ENCODE measurements around the gene SLC6A17.

SLC6A17 gene

GRCh38 chr1:110210604-110211495, 60.6 kb downstream of the SLC6A17 start:
- Histone ChIP-seq H2AFZ (peak overlapping the region; percentile 77), H3K36me3 (ENCODE audit: control insufficient read depth, insufficient read depth, low read length) (no peaks in the 10 kb centered on the region), H3K4me2 (ENCODE audit: low read length) (peak overlapping the region; percentile 48), H3K27ac (peak overlapping the region; percentile 53), H3K9ac (no peak overlapping the region), H3K4me1 (peaks cover 14% of the 10 kb centered on the region), H3K9me3 (ENCODE audit: control insufficient read depth, low read length) (no peaks in the 10 kb centered on the region), H3K27me3 (ENCODE audit: control insufficient read depth, insufficient read depth, low read length) (no peaks in the 10 kb centered on the region), H3K4me3 (ENCODE audit: low read depth, low read length) (peak overlapping the region; percentile 56), H3K79me2 (no peaks in the 10 kb centered on the region)
- TF ChIP-seq CTCF (IDR thresholded peaks at IDR 0.05), result no peak

- Histone ChIP-seq H3K79me2 (peaks cover under 1% of the 10 kb centered on the region), H3K27ac (peak overlapping the region; percentile 9), H3K4me3 (ENCODE audit: low read depth, low read length) (peak overlapping the region; percentile 56), H3K9me3 (ENCODE audit: control insufficient read depth, low read length) (no peaks in the 10 kb centered on the region), H3K9ac (no peak overlapping the region), H3K36me3 (ENCODE audit: control insufficient read depth, insufficient read depth, low read length) (no peaks in the 10 kb centered on the region), H3K4me2 (ENCODE audit: low read length) (peak overlapping the region; percentile 48), H2AFZ (peak overlapping the region; percentile 77), H3K27me3 (ENCODE audit: control insufficient read depth, insufficient read depth, low read length) (no peaks in the 10 kb centered on the region), H3K4me1 (peaks cover 19% of the 10 kb centered on the region)
- no peak for TF ChIP-seq CTCF (IDR thresholded peaks at IDR 0.05)
Measured at GRCh38 chr1:110211496-110212168, 61.3 kb downstream of the SLC6A17 start.

GRCh38 chr1:110212169-110213142, 62.2 kb downstream of the SLC6A17 start:
- Histone ChIP-seq H3K79me2 (peaks cover 3% of the 10 kb centered on the region), H3K27me3 (ENCODE audit: control insufficient read depth, insufficient read depth, low read length) (no peaks in the 10 kb centered on the region), H2AFZ (peak overlapping the region; percentile 17), H3K4me1 (peaks cover 19% of the 10 kb centered on the region), H3K4me2 (ENCODE audit: low read length) (peak overlapping the region; percentile 48), H3K9ac (no peak overlapping the region), H3K9me3 (ENCODE audit: control insufficient read depth, low read length) (no peaks in the 10 kb centered on the region), H3K4me3 (ENCODE audit: low read depth, low read length) (peak overlapping the region; percentile 56), H3K27ac (peak overlapping the region; percentile 96), H3K36me3 (ENCODE audit: control insufficient read depth, insufficient read depth, low read length) (no peaks in the 10 kb centered on the region)
- TF ChIP-seq CTCF (IDR thresholded peaks at IDR 0.05), result no peak

GRCh38 chr1:110213143-110213540, 62.8 kb downstream of the SLC6A17 start:
- TF ChIP-seq CTCF (IDR thresholded peaks at IDR 0.05), result no peak
- Histone ChIP-seq H3K4me1 (peaks cover 19% of the 10 kb centered on the region), H3K4me3 (ENCODE audit: low read depth, low read length) (peak overlapping the region; percentile 56), H3K9me3 (ENCODE audit: control insufficient read depth, low read length) (no peaks in the 10 kb centered on the region), H3K9ac (no peak overlapping the region), H3K4me2 (ENCODE audit: low read length) (peak overlapping the region; percentile 48), H3K27ac (peak overlapping the region; percentile 96), H3K79me2 (peaks cover 8% of the 10 kb centered on the region), H3K36me3 (ENCODE audit: control insufficient read depth, insufficient read depth, low read length) (no peaks in the 10 kb centered on the region), H2AFZ (no peak overlapping the region), H3K27me3 (ENCODE audit: control insufficient read depth, insufficient read depth, low read length) (no peaks in the 10 kb centered on the region)
